ENCODE results near the gene ST8SIA6.

The ST8SIA6 gene

DNA sequence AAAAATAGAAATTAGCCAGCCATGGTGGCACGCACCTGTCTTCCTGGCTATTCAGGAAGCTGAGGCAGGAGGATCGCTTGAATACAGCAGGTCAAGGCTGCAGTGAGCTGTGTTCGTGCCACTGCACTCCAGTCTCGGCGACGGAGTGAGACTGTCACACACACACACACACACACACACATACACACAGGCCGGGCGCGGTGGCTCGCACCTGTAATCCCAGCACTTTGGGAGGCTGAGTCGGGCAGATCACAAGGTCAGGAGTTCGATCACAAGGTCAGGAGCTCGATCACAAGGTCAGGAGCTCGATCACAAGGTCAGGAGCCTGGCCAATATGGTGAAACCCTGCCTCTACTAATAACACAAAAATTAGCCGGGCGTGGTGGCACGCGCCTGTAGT, 68.4 kb downstream of the ST8SIA6 start:
- DNase-seq (ENCODE audit: low spot score), result no peak

DNA sequence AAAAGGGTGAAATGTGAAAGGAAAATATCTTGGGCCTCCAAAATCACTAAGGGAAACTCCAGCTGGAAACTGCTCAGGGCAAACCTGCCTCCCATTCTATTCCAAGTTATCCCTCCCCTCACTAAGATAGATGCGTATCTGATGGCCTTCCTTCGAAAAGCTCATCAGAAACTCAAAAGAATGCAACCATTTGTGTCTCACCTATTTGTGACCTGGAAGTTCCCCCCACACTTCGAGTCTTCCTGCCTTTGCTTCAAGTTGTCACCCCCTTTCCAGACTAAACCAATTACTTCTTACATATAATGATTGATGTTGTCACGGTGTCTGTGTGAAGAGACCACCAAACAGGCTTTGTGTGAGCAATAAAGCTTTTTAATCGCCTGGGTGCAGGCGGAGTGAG, 69.3 kb downstream of the ST8SIA6 start:
- no peak for DNase-seq (ENCODE audit: low spot score)

DNA sequence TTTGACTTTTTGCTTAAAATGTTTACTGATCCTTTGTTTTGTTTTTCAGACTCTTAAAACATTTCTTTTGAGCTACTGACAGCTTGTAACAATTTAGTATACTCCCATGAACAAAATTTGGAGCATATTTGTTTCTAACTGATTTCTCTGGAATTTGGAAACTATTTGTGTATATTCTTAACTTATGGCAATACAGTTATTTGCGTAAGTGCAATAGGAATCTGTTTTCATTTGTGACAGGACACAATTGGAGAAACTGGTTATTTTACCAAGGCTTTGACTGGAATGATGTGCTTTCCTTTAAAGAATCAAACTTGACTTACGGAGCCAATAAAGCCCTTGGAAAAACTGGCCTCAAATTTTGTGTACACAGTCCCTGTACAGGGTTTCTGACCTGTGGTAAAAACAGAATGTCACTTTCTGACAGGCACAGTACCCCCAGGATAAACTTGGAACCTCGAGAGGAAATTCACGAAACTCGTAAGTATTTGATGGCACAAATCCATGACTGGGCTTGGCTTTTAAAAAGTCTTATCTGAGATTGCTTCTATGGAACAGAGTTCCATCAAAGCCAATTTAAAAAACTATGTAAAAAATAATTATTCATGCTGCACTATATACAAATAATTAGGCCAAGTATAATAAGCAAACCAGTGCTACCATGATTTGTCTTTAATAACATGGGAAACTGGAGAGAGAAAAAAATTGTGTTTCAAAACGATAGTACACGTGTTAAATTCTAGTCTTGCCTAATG, 70.4 kb downstream of the ST8SIA6 start:
- DNase-seq (ENCODE audit: low spot score), result no peak

DNA sequence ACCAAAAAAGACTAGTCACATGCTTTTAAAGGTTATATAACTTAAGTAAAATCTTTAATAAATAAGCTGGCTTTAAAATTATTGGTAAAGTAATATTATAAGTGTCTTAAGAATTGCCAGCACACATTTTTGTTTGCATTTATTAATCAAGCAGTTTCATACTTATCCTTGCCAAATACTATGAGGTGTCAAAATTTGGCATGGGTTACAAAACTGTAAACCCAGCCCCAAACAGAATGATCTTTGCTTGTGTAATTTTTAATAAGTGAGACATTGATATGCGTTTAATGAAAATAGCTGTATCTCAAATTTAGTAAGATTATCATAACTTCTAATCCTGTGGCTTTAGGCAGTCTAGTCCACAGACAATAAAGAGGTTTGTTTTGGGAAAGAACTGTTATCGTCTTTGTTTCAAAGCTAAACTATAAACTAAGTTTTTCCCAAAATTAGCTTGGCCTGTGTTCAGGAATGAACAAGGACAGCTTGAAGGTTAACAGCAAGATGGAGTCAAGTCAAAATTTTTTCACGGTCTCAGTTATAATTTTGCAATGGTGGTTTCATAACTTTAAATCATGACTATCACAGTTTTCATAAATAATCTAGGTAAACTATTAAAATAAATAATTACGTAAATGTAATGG, 72.8 kb downstream of the ST8SIA6 start:
- DNase-seq (ENCODE audit: low spot score), result no peak

DNA sequence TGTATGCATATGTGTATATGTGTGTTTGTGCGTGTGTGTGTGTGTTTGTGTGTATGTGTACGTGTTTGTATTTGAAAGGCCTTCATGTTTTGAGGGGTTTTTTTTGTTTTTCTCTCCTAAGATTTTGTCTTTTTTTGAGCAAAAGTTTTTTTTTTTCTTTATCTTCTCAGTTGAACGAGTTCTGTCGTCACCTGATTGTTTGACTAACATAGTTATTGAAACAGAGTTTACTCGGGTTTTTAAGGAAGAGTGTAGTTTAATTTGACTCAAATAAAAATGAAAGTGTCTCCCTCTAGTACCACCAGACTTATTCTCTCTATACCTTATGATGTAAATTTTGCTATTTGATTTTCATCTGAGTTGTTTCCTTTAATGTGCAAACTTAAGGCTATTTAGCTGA, 73.5 kb downstream of the ST8SIA6 start:
- no peak for DNase-seq (ENCODE audit: low spot score)

DNA sequence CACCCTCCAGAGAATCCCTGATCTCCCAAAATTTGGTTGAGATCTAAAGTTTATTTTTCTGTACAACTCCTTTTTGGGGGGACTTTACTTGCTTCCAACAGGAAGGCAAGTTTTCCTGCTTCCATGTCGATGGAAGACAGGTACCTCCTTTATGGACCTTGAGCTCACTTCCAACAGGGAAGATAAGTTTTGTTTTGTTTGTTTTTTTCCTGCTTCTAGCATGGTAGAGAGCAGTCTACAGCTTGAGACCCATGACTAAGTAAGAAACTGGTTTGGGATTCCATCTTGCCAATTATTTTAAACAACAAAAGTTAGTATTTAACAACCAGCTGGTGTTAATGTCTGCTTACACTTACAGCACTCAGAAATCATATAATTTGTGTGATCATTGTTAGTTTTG, 74.4 kb downstream of the ST8SIA6 start:
- DNase-seq (ENCODE audit: low spot score), result no peak

DNA sequence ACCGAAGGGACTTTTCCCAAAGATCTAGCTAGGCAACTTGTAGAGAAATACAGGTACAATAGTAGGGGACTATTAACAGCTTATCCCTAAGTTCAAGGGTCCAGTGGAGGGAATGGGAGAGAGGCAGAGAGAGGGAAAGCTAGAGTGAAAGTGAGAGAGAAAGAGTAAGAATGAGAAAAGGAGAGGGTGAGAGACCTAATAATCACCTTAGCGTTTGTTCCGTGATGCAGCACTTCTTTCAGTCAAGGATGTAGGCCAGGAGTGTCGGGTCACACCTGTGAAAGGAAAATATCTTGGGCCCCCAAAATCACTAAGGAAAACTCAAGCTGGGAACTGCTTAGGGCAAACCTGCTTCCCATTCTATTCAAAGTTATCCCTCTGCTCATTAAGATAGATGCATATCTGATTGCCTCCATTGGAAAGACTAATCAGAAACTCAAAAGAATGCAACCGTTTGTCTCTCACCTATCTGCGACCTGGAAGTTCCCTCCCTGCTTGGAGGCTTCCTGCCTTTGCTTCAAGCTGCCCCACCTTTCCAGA, 75.2 kb downstream of the ST8SIA6 start:
- DNase-seq (ENCODE audit: low spot score), result no peak

DNA sequence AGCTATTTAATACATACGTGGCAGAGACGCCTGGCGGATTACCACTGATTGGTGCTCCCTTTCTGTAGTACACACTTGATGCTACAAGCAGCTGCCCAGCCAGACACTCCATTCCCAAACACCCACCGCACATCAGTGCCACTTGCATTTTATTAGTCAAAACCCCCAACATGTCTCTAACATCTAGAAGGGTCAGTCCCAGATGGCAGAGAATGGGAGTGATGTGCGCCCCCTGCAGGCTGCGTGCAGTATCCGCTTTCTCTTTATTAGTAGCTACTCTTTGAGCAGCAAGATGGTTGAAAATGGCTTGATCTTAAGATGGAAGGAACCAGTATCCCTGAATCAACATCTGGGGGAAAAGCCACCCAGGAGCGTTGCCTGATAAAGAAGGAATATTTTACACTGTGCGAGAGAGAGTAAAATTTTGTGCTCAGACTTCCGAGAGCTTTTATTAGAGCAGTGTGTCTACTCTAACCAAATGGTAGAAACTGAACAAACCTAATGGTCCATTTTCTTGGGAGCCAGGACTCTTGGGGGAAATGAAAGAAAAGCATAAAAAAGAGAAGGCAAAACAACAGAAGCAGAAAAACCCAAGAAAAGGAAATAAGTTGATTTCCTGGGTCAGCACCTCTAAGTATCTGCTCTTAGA, 78.3 kb downstream of the ST8SIA6 start:
- peak; percentile 7 for DNase-seq (ENCODE audit: low spot score)

DNA sequence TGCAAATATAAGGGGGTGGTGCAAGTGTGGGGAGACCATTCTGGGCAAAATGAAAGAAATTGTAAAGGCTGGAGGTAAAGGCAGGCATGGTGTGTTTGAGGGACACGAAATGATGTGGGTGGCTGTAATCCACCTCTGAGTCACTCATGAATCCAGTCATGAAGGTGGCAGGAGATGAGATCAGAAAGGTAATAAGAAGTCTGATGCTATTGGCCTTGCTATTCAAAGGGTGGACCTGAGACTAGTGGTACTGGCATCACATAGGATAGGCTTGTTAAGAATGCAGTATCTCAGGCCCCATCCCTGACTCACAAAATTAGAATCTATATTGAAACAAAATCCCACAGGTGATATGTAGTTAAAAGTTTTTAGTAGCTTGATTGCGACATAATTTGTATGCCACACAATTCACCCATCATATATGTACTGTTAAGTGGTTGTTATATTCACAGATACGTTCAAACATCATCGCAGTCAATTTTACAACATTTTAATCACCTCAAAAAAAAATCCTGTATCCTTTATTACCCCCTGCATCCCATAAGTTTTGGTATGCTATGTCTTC, 85.6 kb downstream of the ST8SIA6 start:
- DNase-seq (ENCODE audit: low spot score), result no peak

DNA sequence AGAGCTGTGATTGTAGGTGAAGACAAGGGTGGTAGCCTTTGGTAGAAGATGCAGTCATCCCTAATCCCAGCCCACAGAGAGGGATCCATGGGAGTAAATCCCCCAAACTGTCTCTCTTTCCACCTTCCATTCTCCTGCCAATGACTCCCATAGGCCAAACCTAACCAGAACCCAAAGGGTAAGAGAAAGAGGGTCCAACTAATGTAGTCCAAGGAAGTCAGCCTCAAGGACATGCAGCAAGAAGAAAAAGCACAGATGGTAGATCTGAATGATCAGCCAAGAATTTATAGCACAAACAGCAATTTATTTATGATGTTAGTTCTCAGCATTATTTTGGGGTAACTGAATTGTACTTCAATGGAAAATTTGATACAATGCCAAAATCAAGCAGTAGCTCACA, 87.7 kb downstream of the ST8SIA6 start:
- no peak for DNase-seq (ENCODE audit: low spot score)

DNA sequence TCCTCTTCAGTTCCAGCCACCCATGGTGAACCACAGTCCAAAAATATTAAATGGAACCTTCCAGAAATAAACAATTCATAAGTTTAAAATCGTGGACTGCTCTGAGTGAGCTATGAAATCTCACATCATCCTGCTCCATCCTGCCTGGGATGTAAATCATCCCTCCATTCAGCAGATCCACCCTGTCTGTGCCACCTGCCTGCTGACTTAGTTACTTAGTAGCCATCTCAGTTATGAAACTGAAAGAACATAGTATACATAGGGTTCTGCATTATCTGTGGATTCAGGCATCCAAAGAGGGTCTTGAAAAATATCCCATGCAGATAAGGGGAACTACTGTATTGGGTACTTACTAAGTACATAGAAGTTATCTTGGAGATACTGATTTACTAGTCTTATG, 89.0 kb downstream of the ST8SIA6 start:
- DNase-seq (ENCODE audit: low spot score), result no peak

DNA sequence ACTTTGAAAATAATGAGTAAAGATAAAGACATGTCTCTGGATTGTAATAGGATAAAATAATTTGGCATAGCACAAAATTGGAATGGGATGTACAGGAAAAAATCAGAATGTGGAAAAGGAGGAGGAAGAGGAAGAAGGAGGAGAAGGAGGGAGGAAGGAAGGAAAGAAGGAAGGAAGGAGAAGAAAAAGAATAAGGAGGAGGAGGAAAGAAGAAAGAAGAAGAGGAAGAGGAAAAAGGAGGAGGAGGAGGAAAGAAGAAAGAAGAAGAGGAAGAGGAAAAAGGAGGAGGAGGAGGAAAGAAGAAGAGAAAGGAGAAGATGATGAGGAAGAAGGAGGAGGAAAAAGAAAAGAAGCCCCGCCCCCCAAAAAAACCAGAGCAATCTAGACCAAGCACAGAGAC, 95.9 kb downstream of the ST8SIA6 start:
- DNase-seq (ENCODE audit: low spot score), result no peak

DNA sequence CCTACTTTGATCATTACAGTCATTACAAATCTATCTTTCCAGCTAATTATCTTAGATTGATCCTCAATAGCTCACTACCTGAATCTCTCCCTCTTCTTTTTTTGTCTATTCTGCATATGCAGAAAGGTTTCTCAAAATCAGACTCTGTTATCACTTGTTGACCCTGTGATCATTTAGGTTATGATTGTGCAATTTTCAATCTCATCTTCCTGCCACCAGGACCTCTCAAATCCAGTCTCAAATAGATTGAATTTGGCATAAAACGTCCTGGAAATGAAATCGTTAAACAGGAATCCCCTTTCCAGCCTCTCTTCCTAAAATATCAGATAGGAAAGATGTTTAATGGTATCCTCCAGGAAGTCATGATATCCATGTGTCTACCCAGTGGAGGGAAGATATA, 96.6 kb downstream of the ST8SIA6 start:
- no peak for DNase-seq (ENCODE audit: low spot score)

DNA sequence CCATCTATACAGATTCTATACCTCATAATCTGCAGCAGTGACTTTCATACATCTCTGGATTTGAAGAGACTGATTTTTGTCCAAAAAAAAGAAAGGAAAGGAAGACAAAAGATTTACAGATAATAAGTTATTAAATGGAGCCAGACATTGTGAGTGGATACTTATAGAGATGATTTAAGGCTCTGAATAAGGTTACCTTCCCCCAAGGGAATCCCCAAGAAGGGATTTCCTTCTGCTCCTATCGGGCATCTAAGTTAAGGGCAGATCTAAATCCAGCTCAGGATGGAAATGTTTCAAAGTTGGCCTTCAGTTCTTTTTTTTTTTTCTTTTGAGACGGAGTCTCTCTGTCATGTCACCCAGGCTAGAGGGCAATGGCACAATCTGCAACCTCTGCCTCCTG, 97.6 kb downstream of the ST8SIA6 start:
- DNase-seq (ENCODE audit: low spot score), result no peak

DNA sequence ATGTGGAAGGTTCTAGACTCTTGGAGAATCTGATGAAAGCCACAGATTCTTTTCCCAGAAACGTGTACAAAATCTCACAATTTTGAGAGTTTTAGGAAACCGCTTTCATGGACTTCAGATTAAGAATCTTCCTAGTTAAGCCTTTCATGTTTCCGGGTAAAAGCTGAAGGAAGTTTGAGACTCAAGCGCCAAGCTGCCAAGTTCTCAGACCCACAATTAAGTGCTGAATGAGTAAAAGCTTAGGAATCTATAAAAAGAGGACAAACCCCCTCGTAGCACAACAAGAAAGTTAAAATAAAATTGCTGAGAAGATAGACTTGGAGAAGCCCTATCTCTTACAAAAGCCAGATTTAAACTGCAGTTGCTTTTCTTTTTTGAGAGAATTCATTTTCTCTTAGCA, 99.6 kb downstream of the ST8SIA6 start:
- peak; percentile 10 for DNase-seq (ENCODE audit: low spot score)

DNA sequence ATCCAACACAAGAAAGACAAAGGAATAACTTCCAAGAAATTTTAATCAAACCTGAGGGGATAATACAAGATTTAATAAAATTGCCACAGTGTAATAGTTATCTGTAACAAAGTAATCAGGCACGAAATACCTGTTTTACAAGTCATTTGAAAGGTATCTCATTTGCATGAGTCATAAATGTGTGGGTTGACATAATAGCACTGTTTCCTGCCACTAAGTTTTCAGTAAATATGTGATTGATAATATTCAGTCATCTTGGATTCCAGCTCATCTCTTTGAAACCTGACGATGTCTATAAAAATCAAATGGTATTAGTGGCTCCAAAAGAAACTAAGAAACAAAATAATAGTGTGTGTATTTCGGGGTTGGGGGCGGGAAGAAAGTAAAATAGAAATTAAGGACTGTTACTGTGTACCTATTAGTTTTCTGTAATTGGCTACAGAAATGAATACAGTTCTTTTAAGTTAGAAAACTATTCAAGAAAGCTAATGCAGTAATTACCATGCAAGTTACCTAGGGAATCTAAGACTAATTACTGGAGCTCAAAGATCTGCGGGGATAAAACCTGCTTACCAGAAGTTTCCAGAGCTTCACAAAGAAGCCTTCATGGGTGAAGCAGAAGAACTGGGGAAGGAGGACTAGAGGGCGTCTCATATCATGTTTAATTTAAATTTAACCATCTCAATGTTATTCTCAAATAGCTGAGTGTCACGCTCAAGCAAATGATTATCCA, 100.7 kb downstream of the ST8SIA6 start:
- no peak for DNase-seq (ENCODE audit: low spot score)

DNA sequence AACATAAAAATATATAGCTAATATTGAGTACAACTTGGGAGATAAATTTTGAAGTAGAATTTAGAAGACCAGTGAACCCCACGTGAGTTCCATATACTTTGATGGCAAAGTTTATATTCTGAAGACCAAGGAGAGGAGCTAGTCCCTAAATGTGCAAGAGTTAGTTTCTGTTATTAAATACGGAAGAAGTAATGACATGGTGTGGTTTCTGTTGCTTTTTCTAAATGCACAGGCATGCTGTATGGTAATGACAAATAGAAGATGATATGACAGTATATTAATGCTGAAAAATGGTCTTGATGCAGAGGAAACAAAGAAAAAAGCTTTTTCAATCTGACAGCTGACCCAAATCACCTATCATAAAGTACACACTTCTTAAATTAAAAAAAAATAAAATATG, 101.8 kb downstream of the ST8SIA6 start:
- no peak for DNase-seq (ENCODE audit: low spot score)

DNA sequence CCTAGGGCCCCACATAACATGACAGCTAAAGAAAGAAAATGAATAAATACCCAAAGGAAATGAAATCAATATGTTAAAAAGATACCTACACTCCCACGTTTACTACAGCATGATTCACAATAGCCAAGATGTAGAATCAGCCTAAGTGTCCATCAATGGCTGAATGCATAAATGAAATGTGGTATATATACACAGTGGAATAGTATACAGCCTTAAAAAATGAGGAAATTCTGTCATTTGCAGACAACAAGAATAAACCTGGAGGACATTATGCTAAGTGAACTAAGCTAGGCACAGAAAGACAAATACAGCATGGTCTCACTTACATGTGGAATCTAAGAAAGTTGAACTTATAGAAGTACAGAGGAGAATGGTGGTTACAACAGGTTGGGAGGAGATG, 102.9 kb downstream of the ST8SIA6 start:
- no peak for DNase-seq (ENCODE audit: low spot score)

DNA sequence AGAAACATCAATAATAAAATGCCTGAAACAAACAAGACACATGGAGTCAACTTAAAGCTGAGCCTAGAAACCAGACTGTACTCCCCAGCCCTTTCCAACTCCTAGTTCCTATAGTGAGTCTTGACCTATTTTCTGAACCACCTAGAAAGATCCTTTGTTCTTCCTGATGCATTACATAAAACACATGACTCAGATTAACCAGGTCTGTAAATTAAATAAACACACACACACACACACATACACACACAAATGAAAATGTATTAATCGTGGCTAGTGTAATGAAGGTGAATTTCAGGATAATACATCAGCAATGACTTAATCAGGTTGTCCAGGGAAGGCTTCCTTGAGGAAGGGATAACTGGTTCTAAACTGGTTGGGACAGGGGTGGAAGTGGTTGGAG, 104.7 kb downstream of the ST8SIA6 start:
- DNase-seq (ENCODE audit: low spot score), result no peak

DNA sequence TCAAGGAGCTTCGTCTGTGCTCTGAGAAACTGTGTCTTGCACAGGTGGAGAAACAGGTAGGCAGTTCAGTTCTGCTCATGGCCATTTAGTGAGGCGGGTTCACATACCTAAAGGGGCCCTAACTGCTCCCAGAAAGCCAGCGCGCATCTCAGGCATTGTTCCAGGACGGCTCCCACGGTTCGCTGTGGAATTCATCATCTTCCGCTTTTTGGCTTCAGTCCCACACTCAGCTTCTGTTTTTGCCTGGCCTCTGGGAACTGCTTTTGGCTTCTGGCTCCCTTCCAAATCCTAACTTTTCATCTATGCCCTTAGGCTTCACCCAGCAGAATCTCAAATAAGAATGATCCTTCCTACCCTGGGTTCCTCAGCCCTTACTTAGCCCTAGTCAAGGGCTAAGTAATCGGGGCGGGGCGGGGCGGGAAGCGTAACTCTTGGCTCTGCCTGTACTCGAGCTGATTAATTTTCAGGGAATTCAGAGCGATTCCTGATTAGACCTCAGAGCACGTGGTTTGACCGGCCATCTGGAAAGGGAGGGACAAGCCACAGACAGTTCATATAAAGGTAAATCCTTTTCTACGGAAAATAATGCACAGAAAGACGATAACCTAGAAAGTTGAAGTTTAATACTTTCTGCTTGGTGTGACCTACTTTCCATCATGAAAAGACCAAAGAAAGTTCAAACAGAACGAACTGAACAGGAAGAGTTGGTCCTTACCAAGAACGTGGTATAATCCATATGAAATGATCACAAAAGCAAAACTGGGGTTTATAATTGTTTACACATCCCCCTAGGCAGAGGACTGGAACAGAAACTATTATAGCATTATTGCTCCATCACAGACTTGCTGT, 105.7 kb downstream of the ST8SIA6 start:
- peak; percentile 73 for DNase-seq (ENCODE audit: low spot score)

DNA sequence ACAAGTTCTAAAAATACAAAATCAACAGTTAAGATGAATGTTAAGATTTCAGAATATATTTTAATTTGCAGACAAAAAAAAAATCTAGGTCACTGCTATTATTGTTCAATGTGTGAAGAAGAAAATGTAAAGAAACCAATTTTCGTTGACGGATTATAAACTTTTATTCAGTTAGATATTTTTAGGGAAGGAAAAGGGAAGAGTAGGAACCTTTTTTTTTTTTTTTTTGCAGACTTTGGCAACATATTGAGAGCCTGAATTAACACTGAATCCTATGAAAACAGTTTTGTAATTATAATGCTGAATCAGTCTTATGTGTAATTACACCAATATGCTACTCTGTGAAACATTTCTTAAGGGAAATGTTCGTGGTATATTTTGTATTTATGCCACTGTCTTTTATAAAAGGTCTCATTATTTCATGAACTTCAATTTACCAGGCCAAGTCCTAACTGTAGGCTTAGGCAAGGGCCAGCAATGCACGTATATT, 106.3 kb downstream of the ST8SIA6 start:
- peak; percentile 4 for DNase-seq (ENCODE audit: low spot score)

Data from GM03348 (cell line).